ENCODE measurements around the gene MYLK. TPM values are rescaled to one million over a fixed set of nuclear protein-coding genes. Genes with fewer than 3 reads are reported as not detected.

MYLK gene
- total RNA-seq, 1 donor from 2014 or later: 722 TPM

Other genes starting within 250 kb of the MYLK start
- 28.3 and 60.4 TPM in 2 replicates for gene CCDC14, start 76.9 kb upstream of the MYLK start, total RNA-seq
- gene ROPN1, start 107.8 kb upstream of the MYLK start, total RNA-seq: not detected in 2 replicates
- gene KALRN, start 149.0 kb upstream of the MYLK start, total RNA-seq: 3.5 and 19.1 TPM in 2 replicates